Endometrial microvascular endothelial cells (primary cell): ENCODE data around the gene CAPSL. TPM values are rescaled to one million over a fixed set of nuclear protein-coding genes. Genes with fewer than 3 reads are reported as not detected.

ENCODE experiments used
- total RNA-seq: library from RNA; depleted of rRNA; stranded (reverse); fragments of >200 nt; gene quantifications from one replicate; pipeline ENCODE4 v1.2.3, GENCODE V29; 2015; ENCODE audit errors: inconsistent ontology term

The CAPSL gene
- total RNA-seq, 1 donor from 2014 or later, result not detected

Other genes starting within 250 kb of the CAPSL start
- 9.2 TPM for gene IL7R, start 81.7 kb downstream of the CAPSL start, total RNA-seq
- not detected for gene UGT3A1, start 52.8 kb upstream of the CAPSL start, total RNA-seq
- gene UGT3A2, start 128.3 kb upstream of the CAPSL start, total RNA-seq, result not detected
- 7.7 TPM for gene LMBRD2, start 213.3 kb upstream of the CAPSL start, total RNA-seq
- 39.8 TPM for gene SKP2, start 213.5 kb upstream of the CAPSL start, total RNA-seq